GM23338 (cell line): ENCODE measurements around the gene CAT. TPM values are rescaled to one million over a fixed set of nuclear protein-coding genes. Genes with fewer than 3 reads are reported as not detected.

ENCODE experiments used
- ATAC-seq: fragments of 200-7000 bp; cut with Tn5 transposase; 3 replicates; pipeline ENCODE4 v1.9.1; 2020
- DNase-seq: peaks from one replicate; pipeline ENCODE4 v3.0.0-alpha.2; 2015; ENCODE audit warnings: low spot score
- H2AFZ ChIP-seq: fragments of 200-600 bp; sonication (generic); 2 replicates; pipeline ENCODE4 v1.8.0; 2016; ENCODE audit warnings: antibody characterized with exemption, mild to moderate bottlenecking, moderate library complexity
- H3F3A ChIP-seq: fragments of 200-600 bp; sonication (generic); replicated peaks from 2 replicates; pipeline ENCODE4 v1.8.0; 2017; ENCODE audit warnings: antibody characterized with exemption, mixed run types, low read depth
- H3K27ac ChIP-seq: fragments of 200-600 bp; sonication (generic); 2 replicates; pipeline ENCODE4 v1.6.1; 2016; ENCODE audit warnings: low read depth
- H3K27me3 ChIP-seq: fragments of 200-600 bp; sonication (generic); 2 replicates; pipeline ENCODE4 v1.8.0; 2016; ENCODE audit warnings: mild to moderate bottlenecking, mixed run types, moderate library complexity; ENCODE audit not compliant: insufficient read depth
- H3K36me3 ChIP-seq: fragments of 200-600 bp; sonication (generic); 2 replicates; pipeline ENCODE4 v1.8.0; 2016; ENCODE audit warnings: mild to moderate bottlenecking; ENCODE audit not compliant: insufficient read depth
- H3K4me1 ChIP-seq: fragments of 200-600 bp; sonication (generic); 2 replicates; pipeline ENCODE4 v1.8.0; 2016; ENCODE audit warnings: mild to moderate bottlenecking, moderate library complexity; ENCODE audit not compliant: insufficient read depth
- H3K4me2 ChIP-seq: fragments of 200-600 bp; sonication (generic); 2 replicates; pipeline ENCODE4 v1.7.1; 2017; ENCODE audit warnings: mixed run types
- H3K4me3 ChIP-seq: fragments of 200-600 bp; sonication (generic); 2 replicates; pipeline ENCODE4 v1.6.1; 2016; ENCODE audit warnings: mixed run types
- H3K79me2 ChIP-seq: fragments of 200-600 bp; sonication (generic); replicated peaks from 2 replicates; pipeline ENCODE4 v1.8.0; 2017; ENCODE audit warnings: mild to moderate bottlenecking; ENCODE audit not compliant: insufficient read depth
- H3K9me2 ChIP-seq: fragments of 200-600 bp; sonication (generic); 2 replicates; pipeline ENCODE4 v1.8.0; 2017; ENCODE audit not compliant: insufficient read depth
- H4K20me1 ChIP-seq: fragments of 200-600 bp; sonication (generic); replicated peaks from 2 replicates; pipeline ENCODE4 v1.8.0; 2017; ENCODE audit warnings: mild to moderate bottlenecking; ENCODE audit not compliant: insufficient read depth
- H3K27ac Mint-ChIP-seq: 2 replicates; pipeline ENCODE4 v1.8.0; 2020; ENCODE audit warnings: inconsistent platforms, mild to moderate bottlenecking, moderate library complexity, mixed read lengths
- H3K27me3 Mint-ChIP-seq: 3 replicates; pipeline ENCODE4 v1.8.0; 2022; ENCODE audit warnings: low read depth, mild to moderate bottlenecking, moderate library complexity, mixed read lengths, inconsistent platforms; ENCODE audit not compliant: insufficient read depth, poor library complexity
- H3K36me3 Mint-ChIP-seq: 3 replicates; pipeline ENCODE4 v1.8.0; 2021; ENCODE audit warnings: low read depth, mild to moderate bottlenecking, inconsistent platforms, moderate library complexity, mixed read lengths
- H3K4me1 Mint-ChIP-seq: 3 replicates; pipeline ENCODE4 v1.8.0; 2020; ENCODE audit warnings: mild to moderate bottlenecking, inconsistent platforms, mixed read lengths
- H3K4me3 Mint-ChIP-seq: 3 replicates; pipeline ENCODE4 v1.8.0; 2021; ENCODE audit warnings: moderate library complexity, mild to moderate bottlenecking, inconsistent platforms, mixed read lengths
- H3K9me3 Mint-ChIP-seq: 3 replicates; pipeline ENCODE4 v1.8.0; 2020; ENCODE audit warnings: moderate library complexity, mild to moderate bottlenecking, inconsistent platforms, mixed read lengths
- CREB1 ChIP-seq: fragments of 250-450 bp; sonication (Bioruptor Pico); IDR thresholded peaks from 2 replicates; pipeline ENCODE4 v1.5.0; 2020; ENCODE audit warnings: low read depth, mild to moderate bottlenecking, moderate library complexity
- CTCF ChIP-seq, 2 experiments: fragments of 200-600 bp in 1 of 2; sonication (generic) in 1 of 2; conservative IDR thresholded peaks; 2 replicates each; pipeline versions ENCODE4 v1.5.1 to v1.6.1; 2016 to 2017; ENCODE audit warnings: antibody characterized with exemption in 2 of 2, low read depth in 2 of 2, mild to moderate bottlenecking in 2 of 2, moderate library complexity in 1 of 2
- ETS1 ChIP-seq: IDR thresholded peaks from 2 replicates; pipeline ENCODE4 v1.6.1; 2016; ENCODE audit warnings: antibody characterized with exemption
- EZH2 ChIP-seq: fragments of 200-600 bp; sonication (generic); IDR thresholded peaks from one replicate; pipeline ENCODE4 v1.8.0; 2017; ENCODE audit warnings: antibody characterized with exemption, mild to moderate bottlenecking, low read depth; ENCODE audit not compliant: unreplicated experiment
- EZH2phosphoT487 ChIP-seq: fragments of 200-600 bp; sonication (generic); IDR thresholded peaks from one replicate; pipeline ENCODE4 v1.8.1; 2018; ENCODE audit warnings: antibody characterized with exemption; ENCODE audit not compliant: unreplicated experiment
- JUNB ChIP-seq: IDR thresholded peaks from one replicate; pipeline ENCODE4 v1.6.1; 2016; ENCODE audit warnings: antibody characterized with exemption; ENCODE audit not compliant: unreplicated experiment
- NANOG ChIP-seq: IDR thresholded peaks from 2 replicates; pipeline ENCODE4 v1.6.1; 2016; ENCODE audit warnings: antibody characterized with exemption, borderline replicate concordance
- POLR2AphosphoS5 ChIP-seq: IDR thresholded peaks from 2 replicates; pipeline ENCODE4 v1.6.1; 2016; ENCODE audit warnings: antibody characterized with exemption, low read depth
- REST ChIP-seq: IDR thresholded peaks from one replicate; pipeline ENCODE4 v1.6.1; 2018; ENCODE audit warnings: antibody characterized with exemption; ENCODE audit not compliant: unreplicated experiment
- STAT1 ChIP-seq: IDR thresholded peaks from one replicate; pipeline ENCODE4 v1.6.1; 2016; ENCODE audit warnings: antibody characterized with exemption; ENCODE audit not compliant: unreplicated experiment
- ZNF114 ChIP-seq: fragments of 250-450 bp; sonication (Bioruptor Pico); IDR thresholded peaks from 2 replicates; pipeline ENCODE4 v1.5.0; 2020; ENCODE audit warnings: mild to moderate bottlenecking, moderate library complexity
- ZNF331 ChIP-seq: fragments of 250-450 bp; sonication (Bioruptor Pico); IDR thresholded peaks from 2 replicates; pipeline ENCODE4 v1.5.0; 2020; ENCODE audit warnings: low read depth, mild to moderate bottlenecking, moderate library complexity
- ZNF462 ChIP-seq: fragments of 250-450 bp; sonication (Bioruptor Pico); IDR thresholded peaks from 2 replicates; pipeline ENCODE4 v1.5.0; 2020; ENCODE audit warnings: mild to moderate bottlenecking, moderate library complexity
- polyA plus RNA-seq: library from polyadenylated mRNA; unstranded; fragments of >200 nt; fragmentation: Nextera tagmentation; extraction: Ambion mirVana; gene quantifications from 2 replicates; pipeline ENCODE4 v1.2.1, GENCODE V29; 2016
- total RNA-seq: library from RNA; depleted of rRNA; stranded (reverse); fragments of >200 nt; shearing (Covaris generic); gene quantifications from 2 replicates; pipeline ENCODE4 v1.2.3, GENCODE V29; 2014

CAT gene
- total and polyA plus RNA-seq, 2 experiments from 2014 or later, result 15.9 to 24.0 TPM

GRCh38 chr11:34448223-34448994 lies 9.7 kb downstream of the CAT start:
- Histone ChIP-seq H3K27me3 (no peaks in the 10 kb centered on the region), H3K27ac (no peak overlapping the region; the same call in 1 of the 2 replicates), H3K4me3 (no peak overlapping the region), H3F3A (no peaks in the 10 kb centered on the region), H3K4me1 (no peaks in the 10 kb centered on the region), H3K4me2 (no peak overlapping the region), H4K20me1 (peaks cover 18% of the 10 kb centered on the region; the same call in 1 of the 2 replicates), H3K9me2 (no peaks in the 10 kb centered on the region), H2AFZ (no peak overlapping the region), H3K36me3 (peaks cover 24% of the 10 kb centered on the region; the same call in 1 of the 2 replicates), H3K79me2 (peaks cover 9% of the 10 kb centered on the region)
- Mint-ChIP-seq H3K9me3 (no peaks in the 10 kb centered on the region), H3K4me1 (no peaks in the 10 kb centered on the region), H3K4me3 (no peak overlapping the region), H3K36me3 (peaks cover 4% of the 10 kb centered on the region; the same call in 2 of the 3 replicates), H3K27me3 (no peaks in the 10 kb centered on the region), H3K27ac (no peak overlapping the region)
- no peak for TF ChIP-seq ZNF114 (CRISPR knock-in tag)
- TF ChIP-seq EZH2phosphoT487, result no peak
- no peak for TF ChIP-seq ZNF331 (CRISPR knock-in tag)
- no peak for TF ChIP-seq CREB1
- TF ChIP-seq CTCF (conservative IDR thresholded peaks at IDR 0.05; ENCODE audit: low read depth in 2 of 2), result no peak
- TF ChIP-seq POLR2AphosphoS5, result no peak
- TF ChIP-seq JUNB, result no peak
- TF ChIP-seq REST, result no peak
- no peak for TF ChIP-seq EZH2
- no peak for TF ChIP-seq NANOG
- TF ChIP-seq ETS1, result no peak
- no peak for TF ChIP-seq ZNF462 (CRISPR knock-in tag)
- TF ChIP-seq STAT1, result no peak
- ATAC-seq (no peak), DNase-seq (no peak)
